Bronchial epithelial cell (primary cell): ENCODE data around the gene CYP26B1. TPM values are rescaled to one million over a fixed set of nuclear protein-coding genes. Genes with fewer than 3 reads are reported as not detected.

ENCODE experiments used
- DNase-seq: peaks from one replicate; pipeline ENCODE4 v3.0.0-alpha.2; 2010; ENCODE audit warnings: low read depth
- FAIRE-seq: peaks from 2 replicates; lab custom pipeline; 2011; peaks lifted over from hg19 to GRCh38; lab: Jason Lieb, UNC
- H3K27me3 ChIP-seq: 2 replicates; pipeline ENCODE4 v1.5.1; 2011; ENCODE audit warnings: low read length; ENCODE audit not compliant: control insufficient read depth, insufficient read depth
- H3K36me3 ChIP-seq: 2 replicates; pipeline ENCODE4 v1.5.1; 2011; ENCODE audit warnings: low read length; ENCODE audit not compliant: control insufficient read depth, insufficient read depth
- H3K4me3 ChIP-seq: 2 replicates; pipeline ENCODE4 v1.5.1; 2011; ENCODE audit warnings: mild to moderate bottlenecking, low read depth, low read length, control low read depth
- total RNA-seq: library from RNA; depleted of rRNA; stranded (reverse); fragments of >200 nt; gene quantifications from 2 replicates; pipeline ENCODE4 v1.2.1, GENCODE V29; 2014
- TF ChIP-seq, protein P1 (sequence below): IDR thresholded peaks from 2 replicates; pipeline ENCODE4 v1.5.1; 2011; ENCODE audit warnings: mild to moderate bottlenecking, moderate library complexity, low read length, control low read depth, inconsistent platforms; ENCODE audit not compliant: insufficient read depth, severe bottlenecking

The CYP26B1 gene
- total RNA-seq, 1 donor from 2014 or later: 0.53 TPM

DNA sequence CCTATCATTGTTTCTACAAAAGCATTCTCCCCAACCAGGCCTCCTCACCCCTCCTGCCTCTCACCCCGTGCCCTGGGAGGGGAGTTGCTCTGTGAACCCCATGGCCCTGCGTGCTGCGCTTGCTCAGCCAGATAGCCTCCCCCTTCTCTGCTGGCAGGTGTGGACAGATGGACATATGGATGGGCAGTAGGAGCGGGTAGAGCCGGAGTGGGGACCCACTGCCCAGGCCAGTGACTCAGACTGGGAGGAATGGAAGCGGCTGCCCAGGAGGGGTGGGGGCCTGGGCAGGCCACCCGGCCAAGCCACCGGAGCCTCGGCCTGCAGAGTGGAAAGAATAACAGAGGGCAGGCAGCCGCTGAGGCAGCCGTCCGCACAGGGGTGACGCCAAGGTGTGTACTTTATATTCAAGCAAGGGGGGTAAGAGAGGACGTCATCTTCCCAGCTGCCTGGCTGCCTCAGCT, 8.7 kb downstream of the CYP26B1 start:
- Histone ChIP-seq H3K36me3 (no peaks in the 10 kb centered on the region), H3K27me3 (peaks cover 3% of the 10 kb centered on the region), H3K4me3 (no peak overlapping the region)
- FAIRE-seq: no peak
- no peak for DNase-seq
- TF ChIP-seq, protein P1, sequence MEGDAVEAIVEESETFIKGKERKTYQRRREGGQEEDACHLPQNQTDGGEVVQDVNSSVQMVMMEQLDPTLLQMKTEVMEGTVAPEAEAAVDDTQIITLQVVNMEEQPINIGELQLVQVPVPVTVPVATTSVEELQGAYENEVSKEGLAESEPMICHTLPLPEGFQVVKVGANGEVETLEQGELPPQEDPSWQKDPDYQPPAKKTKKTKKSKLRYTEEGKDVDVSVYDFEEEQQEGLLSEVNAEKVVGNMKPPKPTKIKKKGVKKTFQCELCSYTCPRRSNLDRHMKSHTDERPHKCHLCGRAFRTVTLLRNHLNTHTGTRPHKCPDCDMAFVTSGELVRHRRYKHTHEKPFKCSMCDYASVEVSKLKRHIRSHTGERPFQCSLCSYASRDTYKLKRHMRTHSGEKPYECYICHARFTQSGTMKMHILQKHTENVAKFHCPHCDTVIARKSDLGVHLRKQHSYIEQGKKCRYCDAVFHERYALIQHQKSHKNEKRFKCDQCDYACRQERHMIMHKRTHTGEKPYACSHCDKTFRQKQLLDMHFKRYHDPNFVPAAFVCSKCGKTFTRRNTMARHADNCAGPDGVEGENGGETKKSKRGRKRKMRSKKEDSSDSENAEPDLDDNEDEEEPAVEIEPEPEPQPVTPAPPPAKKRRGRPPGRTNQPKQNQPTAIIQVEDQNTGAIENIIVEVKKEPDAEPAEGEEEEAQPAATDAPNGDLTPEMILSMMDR: no peak

DNA sequence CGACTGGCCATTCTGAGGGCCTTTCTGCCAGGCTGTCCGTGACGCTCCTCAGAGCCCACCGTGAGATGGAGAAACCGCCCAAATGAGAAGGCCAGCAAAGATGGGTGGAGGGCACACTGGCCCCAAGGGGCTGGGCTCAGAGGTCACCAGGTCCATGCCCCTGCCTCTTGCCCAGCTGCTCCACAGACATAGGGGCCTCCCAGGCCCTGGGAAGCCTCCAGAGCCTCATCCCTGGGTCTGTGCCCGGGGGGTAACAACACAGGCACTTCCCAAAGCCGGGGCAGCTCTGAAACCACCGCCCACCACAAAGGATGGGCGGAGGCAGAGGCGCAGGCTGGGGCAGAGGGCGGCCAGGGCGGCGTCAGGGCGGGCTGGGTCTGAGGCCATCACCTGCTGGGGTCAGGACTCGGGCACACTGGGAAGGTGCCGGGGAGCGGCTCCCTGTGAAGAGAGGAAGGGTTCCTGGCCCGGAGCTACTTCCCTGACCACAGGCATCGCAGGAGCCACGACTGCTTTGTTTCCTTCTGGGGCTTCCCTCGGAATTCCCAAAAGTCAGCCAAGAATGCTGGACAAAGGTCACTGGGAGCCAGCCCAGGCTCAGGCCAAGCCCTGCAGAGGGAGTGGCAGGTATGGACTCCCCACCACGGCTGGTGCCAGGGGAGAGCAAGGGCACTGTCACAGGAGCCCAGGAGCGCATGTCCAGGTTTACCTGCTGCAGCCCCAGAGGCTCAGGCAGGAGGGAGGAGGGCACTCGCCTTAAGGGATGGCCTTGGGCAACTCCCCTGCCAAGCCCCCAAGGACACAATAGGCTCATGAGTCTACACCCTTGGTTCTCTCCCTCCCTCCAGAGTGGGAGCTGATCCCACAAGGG, 9.4 kb downstream of the CYP26B1 start:
- Histone ChIP-seq H3K27me3 (no peaks in the 10 kb centered on the region), H3K4me3 (no peak overlapping the region), H3K36me3 (no peaks in the 10 kb centered on the region)
- TF ChIP-seq, protein P1: no peak
- FAIRE-seq (no peak), DNase-seq (no peak)

GRCh38 chr2:72137498-72138010, 10.1 kb downstream of the CYP26B1 start:
- Histone ChIP-seq H3K4me3 (no peak overlapping the region), H3K27me3 (no peaks in the 10 kb centered on the region), H3K36me3 (no peaks in the 10 kb centered on the region)
- TF ChIP-seq, protein P1: peak; percentile 92
- no peak for FAIRE-seq
- peak; percentile 28 for DNase-seq

DNA sequence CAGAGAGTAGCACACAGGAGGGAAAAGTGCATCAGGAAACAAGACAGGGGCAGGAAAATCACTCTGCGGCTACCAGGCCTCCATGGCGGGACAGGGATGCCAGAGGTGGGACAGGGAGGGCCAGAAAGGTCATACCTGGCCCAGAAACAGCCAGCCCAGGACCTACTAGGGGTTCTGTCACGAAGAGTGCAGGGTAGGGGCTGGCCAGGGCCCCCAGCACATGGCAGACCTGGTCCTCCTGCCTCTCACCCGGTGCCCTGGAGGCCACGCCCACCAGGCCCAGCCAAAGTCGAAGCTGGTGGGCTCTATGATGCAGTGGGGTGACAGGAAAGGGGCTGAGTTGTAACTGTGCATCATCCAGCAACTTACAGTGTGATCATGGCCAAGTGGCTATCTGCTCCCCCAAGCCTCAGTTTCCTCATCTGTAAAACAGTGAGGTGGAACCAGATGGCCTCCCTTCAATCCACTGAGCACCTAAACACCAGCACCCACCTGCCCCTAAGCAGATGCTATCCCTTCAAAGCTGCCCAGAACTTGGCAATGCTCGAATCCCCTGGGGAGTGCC, 10.6 kb downstream of the CYP26B1 start:
- TF ChIP-seq, protein P1: no peak
- no peak for DNase-seq
- no peak for FAIRE-seq
- no peak overlapping the region for H3K4me3 ChIP-seq
- no peaks in the 10 kb centered on the region for H3K36me3 ChIP-seq
- no peaks in the 10 kb centered on the region for H3K27me3 ChIP-seq

DNA sequence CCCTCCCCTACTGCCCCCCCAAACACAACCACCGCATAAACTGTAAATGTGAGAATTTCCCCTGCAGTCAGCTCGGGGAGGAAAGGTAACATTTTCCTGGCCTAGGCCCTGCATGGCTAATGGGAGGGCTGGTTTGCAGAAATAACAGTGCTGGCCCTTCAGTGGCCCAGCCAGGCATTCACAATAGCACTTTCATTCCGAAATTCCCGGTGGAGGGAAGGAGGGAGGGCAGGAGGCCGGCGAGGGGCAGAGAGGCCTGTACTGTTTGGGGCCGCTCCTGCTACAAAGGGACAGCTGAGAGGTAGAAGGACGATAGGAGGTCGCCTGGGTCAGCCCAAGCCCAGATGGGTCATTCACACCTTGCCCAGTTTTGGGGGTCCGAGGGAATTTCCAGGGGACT, 11.3 kb downstream of the CYP26B1 start:
- TF ChIP-seq, protein P1: no peak
- DNase-seq (no peak), FAIRE-seq (no peak)
- Histone ChIP-seq H3K4me3 (no peak overlapping the region), H3K36me3 (no peaks in the 10 kb centered on the region), H3K27me3 (no peaks in the 10 kb centered on the region)
